Breast epithelium (tissue), 3 donors: ENCODE data around the gene CYP4F11.
"Not testable (repeated sequence)": the region's sequence is repeated elsewhere in the genome, so short reads cannot be mapped to it uniquely, and the experiment has no call there.

Experiments used
- POLR2AphosphoS5 ChIP-seq, 3 donors: sonication (generic); formaldehyde crosslinking; IDR thresholded peaks; one replicate each; pipeline ENCODE4 v1.6.1; 2017; ENCODE audit warnings: antibody characterized with exemption in 3 of 3
- TF ChIP-seq, protein P1 (sequence below), 3 donors: fragments of 450-650 bp; IDR thresholded peaks; one replicate each; pipeline ENCODE4 v1.5.1; 2016 to 2017; ENCODE audit warnings: antibody characterized with exemption in 3 of 3, mild to moderate bottlenecking in 3 of 3, moderate library complexity in 3 of 3

DNA sequence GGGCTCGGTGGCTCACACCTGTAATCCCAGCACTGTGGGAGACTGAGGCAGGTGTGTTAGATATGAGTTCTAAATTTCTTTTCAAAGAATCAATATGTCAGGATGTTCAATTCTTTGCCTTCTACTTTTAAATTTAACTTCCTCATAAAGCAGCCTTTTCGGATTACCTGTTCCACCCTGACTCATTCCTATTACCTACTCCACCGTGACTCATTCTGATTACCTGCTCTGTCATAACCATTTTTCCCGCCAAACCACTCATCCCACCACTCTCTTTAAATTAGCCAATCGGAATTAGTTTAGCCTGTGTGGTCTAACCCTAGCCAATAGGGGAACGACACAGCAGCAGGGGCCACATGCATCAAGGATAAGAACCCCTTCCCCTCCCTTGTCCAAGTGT lies 60.6 kb downstream of the CYP4F11 start:
- TF ChIP-seq, protein P1, sequence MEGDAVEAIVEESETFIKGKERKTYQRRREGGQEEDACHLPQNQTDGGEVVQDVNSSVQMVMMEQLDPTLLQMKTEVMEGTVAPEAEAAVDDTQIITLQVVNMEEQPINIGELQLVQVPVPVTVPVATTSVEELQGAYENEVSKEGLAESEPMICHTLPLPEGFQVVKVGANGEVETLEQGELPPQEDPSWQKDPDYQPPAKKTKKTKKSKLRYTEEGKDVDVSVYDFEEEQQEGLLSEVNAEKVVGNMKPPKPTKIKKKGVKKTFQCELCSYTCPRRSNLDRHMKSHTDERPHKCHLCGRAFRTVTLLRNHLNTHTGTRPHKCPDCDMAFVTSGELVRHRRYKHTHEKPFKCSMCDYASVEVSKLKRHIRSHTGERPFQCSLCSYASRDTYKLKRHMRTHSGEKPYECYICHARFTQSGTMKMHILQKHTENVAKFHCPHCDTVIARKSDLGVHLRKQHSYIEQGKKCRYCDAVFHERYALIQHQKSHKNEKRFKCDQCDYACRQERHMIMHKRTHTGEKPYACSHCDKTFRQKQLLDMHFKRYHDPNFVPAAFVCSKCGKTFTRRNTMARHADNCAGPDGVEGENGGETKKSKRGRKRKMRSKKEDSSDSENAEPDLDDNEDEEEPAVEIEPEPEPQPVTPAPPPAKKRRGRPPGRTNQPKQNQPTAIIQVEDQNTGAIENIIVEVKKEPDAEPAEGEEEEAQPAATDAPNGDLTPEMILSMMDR (IDR thresholded peaks at IDR 0.05): not testable (repeated sequence)
- TF ChIP-seq POLR2AphosphoS5 (IDR thresholded peaks at IDR 0.05): not testable (repeated sequence)
